ENCODE results near the gene GARIN6.
"Not testable (repeated sequence)": the region's sequence is repeated elsewhere in the genome, so short reads cannot be mapped to it uniquely, and the experiment has no call there.

Gene GARIN6
- 0 reads per million in 2 experiments for total RNA-seq

- no peak for DNase-seq (ENCODE audit: low read depth)
Measured at GRCh38 chr12:99647453-99647852, at the start of gene GARIN6. TSS of gene GARIN6 (plus strand) at chr12:99647753. CDS start at chr12:99648175, 422 bp downstream.

- DNase-seq (ENCODE audit: low read depth) = no peak
Measured at GRCh38 chr12:99598785-99599184, 48.8 kb upstream of the GARIN6 start.

- no peak for DNase-seq (ENCODE audit: low read depth)
Measured at GRCh38 chr12:99600388-99600787, 47.2 kb upstream of the GARIN6 start.

- no peak for DNase-seq (ENCODE audit: low read depth)
Measured at GRCh38 chr12:99609455-99610181, 37.9 kb upstream of the GARIN6 start.

- DNase-seq (ENCODE audit: low read depth) = no peak
Measured at GRCh38 chr12:99611117-99611516, 36.4 kb upstream of the GARIN6 start.

- DNase-seq (ENCODE audit: low read depth) = no peak
Measured at GRCh38 chr12:99611599-99611998, 36.0 kb upstream of the GARIN6 start.

- DNase-seq (ENCODE audit: low read depth) = no peak
Measured at GRCh38 chr12:99618657-99619056, 28.9 kb upstream of the GARIN6 start.

- DNase-seq (ENCODE audit: low read depth) = no peak
Measured at GRCh38 chr12:99619389-99620158, 28.0 kb upstream of the GARIN6 start.

- no peak for DNase-seq (ENCODE audit: low read depth)
Measured at GRCh38 chr12:99620159-99620479, 27.4 kb upstream of the GARIN6 start.

- not testable (repeated sequence) for DNase-seq (ENCODE audit: low read depth)
Measured at GRCh38 chr12:99624591-99624990, 23.0 kb upstream of the GARIN6 start.

GRCh38 chr12:99627459-99627858 lies 20.1 kb upstream of the GARIN6 start:
- no peak for DNase-seq (ENCODE audit: low read depth)

- DNase-seq (ENCODE audit: low read depth) = no peak
Measured at GRCh38 chr12:99644629-99645028, 2.9 kb upstream of the GARIN6 start.

- DNase-seq (ENCODE audit: low read depth) = no peak
Measured at GRCh38 chr12:99648183-99648582, 630 bp downstream of the GARIN6 start.

GRCh38 chr12:99649551-99649950 lies 2.0 kb downstream of the GARIN6 start:
- no peak for DNase-seq (ENCODE audit: low read depth)

- no peak for DNase-seq (ENCODE audit: low read depth)
Measured at GRCh38 chr12:99658671-99659349, 11.3 kb downstream of the GARIN6 start.

- no peak for DNase-seq (ENCODE audit: low read depth)
Measured at GRCh38 chr12:99670635-99671034, 23.1 kb downstream of the GARIN6 start.

- no peak for DNase-seq (ENCODE audit: low read depth)
Measured at GRCh38 chr12:99680276-99680675, 32.7 kb downstream of the GARIN6 start.

- no peak for DNase-seq (ENCODE audit: low read depth)
Measured at GRCh38 chr12:99686142-99686541, 38.6 kb downstream of the GARIN6 start.

- no peak for DNase-seq (ENCODE audit: low read depth)
Measured at GRCh38 chr12:99695050-99695449, 47.5 kb downstream of the GARIN6 start.
